ENCODE measurements around the gene THAP11. TPM values are rescaled to one million over a fixed set of nuclear protein-coding genes. Genes with fewer than 3 reads are reported as not detected.
"Not testable (repeated sequence)": the region's sequence is repeated elsewhere in the genome, so short reads cannot be mapped to it uniquely, and the experiment has no call there.

The THAP11 gene
- total RNA-seq, 1 experiment from 2014 or later = 105 TPM

DNA sequence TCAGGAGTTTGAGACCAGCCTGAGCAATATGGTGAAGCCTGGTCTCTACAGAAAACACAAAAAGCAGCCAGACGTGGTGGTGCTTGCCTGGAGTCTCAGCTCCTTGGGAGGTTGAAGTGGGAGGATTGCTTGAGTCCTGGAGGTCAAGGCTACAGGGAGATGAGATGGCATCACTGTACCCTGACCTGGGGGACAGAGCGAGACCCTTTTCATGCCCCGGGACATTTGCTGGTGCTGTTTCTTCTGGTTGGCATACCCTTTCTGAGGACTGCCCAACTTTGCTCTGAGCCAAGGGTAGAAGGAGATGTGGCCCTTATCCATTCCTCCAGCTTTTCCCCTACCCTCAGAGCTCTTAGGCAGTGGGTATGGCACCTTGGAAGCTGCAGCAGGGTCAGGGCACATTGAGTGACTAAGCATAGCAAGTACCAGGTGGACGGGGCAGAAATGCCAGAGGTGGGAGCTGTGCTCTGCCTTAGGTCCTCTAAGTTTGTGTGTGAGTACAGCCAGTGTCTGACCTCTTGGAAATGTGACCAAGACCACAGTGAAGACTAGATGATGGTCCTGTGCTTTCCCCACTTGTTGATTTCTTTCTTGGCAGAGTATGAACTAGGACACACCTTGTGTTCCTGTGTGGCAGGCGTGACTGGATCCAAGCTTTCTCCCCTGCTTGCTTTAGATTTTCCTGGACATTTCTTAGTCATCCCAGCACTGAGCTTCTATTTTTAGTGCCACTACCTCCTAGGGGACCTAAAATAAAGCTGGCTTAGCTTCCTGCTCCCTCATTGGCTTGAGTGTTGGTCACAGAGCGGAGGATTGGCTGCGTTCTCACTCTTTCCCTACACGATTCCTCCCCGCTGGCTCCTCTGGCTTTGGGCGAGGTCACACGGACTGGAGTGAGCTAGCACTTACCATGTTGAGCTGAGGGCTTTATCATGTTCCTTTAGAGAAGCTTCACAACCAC lies 20.8 kb downstream of the THAP11 start:
- DNase-seq (ENCODE audit: low read depth) = no peak

DNA sequence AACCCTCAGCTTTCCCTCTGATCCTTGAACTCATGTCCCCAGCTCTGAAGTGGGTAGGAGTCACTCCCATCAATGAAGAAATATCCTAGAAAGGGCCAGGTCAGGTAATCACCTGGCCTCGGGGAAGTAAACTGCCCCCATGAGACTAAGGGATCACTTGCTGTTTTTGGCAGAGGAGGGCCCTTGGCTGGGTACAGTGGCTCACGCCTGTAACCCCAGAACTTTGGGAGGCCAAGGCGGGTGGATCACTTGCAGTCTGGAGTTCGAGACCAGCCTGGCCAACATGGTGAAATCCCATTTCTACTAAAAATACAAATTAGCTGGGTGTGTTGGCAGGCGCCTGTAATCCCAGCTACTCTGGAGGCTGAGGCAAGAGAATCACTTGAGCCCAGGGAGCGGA lies 21.9 kb downstream of the THAP11 start:
- not testable (repeated sequence) for DNase-seq (ENCODE audit: low read depth)

DNA sequence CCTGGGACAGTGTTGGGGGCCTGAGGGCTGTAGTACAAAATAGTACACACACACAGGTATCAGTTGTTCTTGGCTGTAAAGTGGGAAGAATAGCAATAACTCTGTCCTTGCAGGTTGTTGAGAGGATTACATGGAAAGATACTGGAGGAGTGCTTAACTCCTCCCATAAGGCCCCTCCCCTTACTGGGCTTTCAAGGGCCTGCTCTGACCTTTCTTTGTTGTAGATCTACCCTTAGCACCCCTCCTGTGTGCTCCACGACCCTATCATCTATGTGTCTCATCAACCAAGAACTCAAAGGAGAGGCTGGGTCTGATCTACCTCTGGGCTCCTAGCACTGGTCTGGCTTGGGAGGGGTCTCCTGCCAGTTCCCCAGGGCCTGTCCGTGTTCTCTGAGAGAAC lies 22.5 kb downstream of the THAP11 start:
- DNase-seq (ENCODE audit: low read depth) = no peak

DNA sequence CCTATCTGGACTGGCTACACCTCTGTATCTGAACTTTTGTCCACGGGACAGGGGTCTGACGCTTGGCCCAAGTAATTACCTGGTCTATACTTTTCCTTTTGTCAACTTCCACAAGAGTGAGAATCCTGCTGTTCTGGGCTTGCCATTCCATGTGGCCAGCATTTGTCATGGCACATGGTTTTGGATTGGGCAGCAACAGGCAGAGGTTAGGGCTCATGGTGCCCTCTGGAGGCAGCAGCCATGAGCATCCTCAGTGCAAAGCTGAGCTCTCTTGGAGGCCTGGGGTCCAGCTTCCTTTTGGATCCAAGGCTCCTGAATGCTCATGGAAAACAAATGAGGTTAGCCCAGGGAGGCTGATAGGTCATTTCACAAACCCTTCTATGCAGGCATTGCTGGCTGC lies 23.2 kb downstream of the THAP11 start:
- peak; percentile 61 for DNase-seq (ENCODE audit: low read depth)

DNA sequence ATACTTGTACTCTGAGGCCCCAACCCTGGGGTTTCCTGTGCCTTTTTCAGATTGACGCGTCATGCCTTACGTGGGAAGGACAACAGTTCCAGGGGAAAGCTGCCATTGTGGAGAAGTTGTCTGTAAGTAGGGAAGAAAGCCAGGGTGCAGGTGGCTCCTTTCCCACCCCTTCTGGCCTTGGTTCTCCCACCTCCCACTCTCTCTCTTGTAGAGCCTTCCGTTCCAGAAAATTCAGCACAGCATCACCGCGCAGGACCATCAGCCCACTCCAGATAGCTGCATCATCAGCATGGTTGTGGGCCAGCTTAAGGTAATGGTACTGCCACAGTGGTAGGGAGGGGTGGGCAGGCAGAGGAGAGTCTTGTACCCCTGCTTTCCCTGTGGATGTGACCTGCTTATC lies 26.2 kb downstream of the THAP11 start:
- DNase-seq (ENCODE audit: low read depth) = no peak

DNA sequence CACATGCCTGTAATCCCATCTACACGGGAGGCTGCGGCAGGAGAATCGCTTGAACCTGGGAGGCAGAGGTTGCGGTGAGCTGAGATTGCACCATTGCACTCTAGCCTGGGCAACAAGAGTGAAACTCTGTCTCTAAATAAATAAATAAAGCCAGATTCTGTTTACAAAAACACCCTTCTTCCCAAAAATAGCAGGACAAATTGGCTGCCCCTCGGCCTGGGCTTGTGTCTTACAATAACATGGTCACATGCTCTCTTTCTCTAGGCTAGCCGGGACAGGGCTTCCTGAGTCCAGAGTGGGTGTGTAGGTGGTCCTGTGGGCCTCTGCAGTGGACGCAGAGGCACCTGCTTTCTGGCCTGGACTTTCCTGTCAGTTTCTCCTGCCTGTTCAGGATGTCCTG lies 27.5 kb downstream of the THAP11 start:
- DNase-seq (ENCODE audit: low read depth) = no peak

DNA sequence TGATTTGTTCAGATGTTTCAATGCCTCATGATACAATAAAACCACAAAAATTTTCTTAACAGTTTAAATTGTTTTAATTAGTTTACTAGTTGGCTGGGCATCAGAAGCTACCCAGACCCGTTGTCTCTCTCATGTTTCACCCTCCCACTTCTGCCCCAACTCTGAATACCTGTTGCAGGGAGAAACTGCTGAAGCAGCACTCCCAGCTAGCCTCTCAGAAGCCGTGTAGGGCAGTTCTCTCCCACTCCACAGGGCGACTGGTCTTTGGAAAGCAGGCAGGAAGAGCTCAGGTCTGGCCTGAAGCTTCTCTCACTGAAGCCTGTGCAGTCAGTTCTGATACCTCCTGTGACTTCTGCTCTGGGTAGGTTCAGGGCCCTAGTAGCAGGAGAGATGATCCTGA lies 29.1 kb downstream of the THAP11 start:
- no peak for DNase-seq (ENCODE audit: low read depth)

DNA sequence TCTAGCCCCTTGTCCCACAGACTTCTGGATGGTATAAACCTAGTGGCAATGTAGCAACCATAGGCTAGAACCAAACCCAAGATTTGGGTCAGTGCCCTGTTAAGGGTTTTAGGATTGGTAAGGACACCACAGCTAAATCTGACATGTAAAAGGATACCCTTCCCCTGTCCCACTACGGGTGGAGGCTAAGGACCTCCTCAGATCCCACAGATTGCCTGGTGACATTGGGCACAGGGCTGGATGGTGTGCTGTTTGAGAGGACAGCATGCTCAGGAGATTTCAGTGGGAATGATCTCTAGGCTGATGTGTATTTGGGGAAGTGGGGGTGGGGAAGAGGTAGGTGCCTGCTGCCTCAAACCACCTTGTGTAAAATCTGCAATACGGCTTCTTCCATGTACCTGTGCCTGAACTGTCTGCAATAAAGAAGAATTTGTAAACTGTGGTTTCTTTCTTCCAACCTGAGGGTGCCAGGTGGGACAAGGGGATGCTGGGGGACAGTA lies 30.1 kb downstream of the THAP11 start:
- DNase-seq (ENCODE audit: low read depth) = no peak

DNA sequence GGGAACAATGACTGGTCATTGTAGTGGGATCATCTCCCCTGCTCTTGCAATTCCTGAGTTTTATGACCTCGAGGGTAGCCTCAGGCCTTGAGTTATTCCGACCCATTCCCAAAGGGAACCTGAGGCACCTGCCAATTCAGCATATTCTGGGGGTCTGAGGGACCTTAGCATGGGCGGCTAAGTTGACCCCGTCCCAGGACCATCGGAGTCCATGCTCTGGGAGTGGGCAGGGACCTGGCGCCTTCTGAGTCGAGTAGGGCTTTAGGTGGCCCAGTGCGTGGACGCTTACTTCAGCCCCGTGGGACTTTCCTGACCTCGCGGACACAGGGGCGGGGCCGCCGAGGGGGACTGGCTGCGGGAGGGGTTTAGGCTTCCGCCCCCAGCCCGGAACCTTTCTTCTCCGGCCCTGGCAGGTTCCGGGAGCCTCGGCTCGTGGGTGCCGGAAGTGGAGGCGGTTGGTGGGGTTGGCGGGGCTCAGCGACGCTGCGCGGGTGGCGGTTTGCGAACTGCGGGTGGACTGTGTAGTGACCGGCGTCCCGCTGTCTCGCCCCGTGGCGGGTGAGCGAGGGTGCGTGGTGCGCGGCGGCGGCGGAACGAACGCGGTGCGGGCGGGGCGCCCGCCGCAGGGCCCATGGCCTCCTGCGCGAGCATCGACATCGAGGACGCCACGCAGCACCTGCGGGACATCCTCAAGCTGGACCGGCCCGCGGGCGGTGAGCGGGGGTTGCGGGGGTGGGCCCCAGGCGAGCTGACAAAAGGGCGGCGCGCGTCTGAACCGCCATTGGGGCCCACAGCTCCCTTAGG lies 30.7 kb downstream of the THAP11 start, which contains the start of gene EDC4:
TSS of gene EDC4 (plus strand) at position 422 of the 804 bp plus-strand sequence. CDS start at position 632, 210 bp downstream.
- peak; percentile 67 for DNase-seq (ENCODE audit: low read depth)

DNA sequence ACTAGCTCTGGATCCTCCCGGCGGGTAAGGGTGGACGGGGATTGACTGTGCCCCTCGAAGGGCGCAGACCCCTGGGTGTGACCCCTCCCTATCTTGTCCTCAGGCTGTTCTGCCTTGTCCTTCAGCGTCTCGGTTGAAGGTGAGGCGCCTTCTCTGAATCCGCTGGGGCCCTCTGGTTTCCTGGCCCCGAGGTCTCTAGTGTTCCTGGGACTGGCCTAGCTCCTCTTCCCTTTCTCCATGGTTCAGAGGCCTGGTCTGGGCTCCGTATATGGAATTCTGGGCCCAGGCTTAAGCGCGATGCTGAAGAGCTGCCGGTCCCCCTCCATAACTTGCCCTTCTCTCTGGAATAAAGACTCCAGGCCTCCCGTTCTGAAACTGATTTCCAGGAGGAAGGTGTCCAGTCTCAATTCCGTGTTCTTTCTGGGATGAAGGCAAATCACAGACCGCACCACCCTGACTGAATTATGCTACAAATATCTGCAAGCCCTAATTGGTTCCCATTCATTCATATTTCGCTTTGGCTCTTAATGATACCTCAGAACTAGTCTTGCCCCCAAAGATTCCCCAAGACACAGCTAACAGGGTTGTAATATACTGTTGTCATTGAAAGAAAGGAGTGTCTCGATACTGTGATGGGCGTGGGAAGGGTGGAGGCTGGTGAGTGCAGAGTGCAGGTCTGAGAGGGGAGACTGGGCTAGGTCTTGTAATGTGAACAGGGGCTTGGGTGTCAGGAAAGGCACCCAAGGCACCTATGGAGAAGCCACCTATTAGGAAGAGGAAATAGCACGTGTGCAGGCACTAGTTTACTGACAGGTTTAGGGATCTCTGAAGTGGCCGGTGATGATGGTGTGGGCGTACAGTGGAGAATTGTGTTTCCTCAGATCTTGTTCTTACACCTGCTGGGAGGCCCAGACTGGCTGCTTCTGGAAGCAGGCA lies 31.6 kb downstream of the THAP11 start:
- no peak for DNase-seq (ENCODE audit: low read depth)

DNA sequence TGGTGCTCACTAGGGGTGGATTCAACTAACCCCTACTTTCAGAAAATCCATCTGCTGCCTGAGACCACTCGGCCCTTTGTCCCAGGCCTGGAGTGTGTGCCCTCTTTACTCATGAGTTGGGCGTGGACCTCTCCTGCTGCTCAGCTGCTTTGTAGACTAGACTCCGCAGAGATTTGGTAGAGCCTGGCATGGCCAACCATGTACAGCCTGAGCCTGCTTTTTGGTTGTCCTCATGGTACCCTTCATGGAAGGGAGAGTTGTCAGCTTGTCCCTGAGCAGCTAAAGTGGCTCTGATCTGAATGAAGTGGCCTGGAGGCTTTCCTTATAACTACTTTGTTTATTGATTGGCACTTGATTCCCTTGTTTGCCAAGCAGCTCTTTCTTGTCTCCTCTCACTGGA lies 32.3 kb downstream of the THAP11 start:
- no peak for DNase-seq (ENCODE audit: low read depth)

DNA sequence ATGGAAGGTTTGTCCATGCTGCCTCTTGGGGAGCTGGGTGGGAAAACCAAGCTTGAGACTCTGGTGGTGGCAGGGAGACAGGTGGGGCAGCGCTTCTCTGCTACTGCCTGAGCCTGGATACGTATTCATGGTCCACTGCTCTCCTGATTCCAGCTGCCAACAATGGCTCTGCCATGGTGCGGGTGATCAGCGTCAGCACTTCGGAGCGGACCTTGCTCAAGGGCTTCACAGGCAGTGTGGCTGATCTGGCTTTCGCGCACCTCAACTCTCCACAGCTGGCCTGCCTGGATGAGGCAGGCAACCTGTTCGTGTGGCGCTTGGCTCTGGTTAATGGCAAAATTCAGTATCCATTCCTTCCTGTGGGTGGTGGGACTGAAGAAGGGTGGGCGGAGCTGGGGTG lies 34.9 kb downstream of the THAP11 start:
- DNase-seq (ENCODE audit: low read depth) = no peak

DNA sequence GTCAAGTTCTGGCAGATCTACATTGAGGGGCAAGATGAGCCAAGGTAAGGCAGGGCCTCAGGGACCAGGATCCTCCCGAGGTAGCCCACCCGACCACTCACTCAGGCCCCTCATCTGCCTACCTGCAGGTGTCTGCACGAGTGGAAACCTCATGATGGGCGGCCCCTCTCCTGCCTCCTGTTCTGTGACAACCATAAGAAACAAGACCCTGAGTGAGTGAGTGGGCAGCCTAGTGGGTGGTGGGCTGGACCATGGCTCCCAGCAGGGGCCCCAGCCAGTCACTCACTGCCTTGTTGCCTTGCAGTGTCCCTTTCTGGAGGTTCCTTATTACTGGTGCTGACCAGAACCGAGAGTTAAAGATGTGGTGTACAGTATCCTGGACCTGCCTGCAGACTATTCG lies 36.1 kb downstream of the THAP11 start:
- DNase-seq (ENCODE audit: low read depth) = no peak

DNA sequence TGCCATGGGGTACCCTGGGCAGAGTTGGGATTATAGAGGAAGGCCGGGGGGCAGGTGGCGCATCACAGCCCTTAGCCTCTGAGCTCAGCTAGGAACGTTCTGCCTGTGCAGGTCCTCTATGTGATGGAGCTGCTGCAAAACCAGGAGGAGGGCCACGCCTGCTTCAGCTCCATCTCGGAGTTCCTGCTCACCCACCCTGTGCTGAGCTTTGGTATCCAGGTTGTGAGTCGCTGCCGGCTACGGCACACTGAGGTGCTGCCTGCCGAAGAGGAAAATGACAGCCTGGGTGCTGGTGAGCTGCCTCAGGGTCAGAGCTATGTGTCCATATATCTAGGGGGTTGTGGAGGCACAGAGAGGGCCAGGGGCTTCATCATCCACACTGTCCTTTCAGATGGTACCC lies 36.7 kb downstream of the THAP11 start:
- no peak for DNase-seq (ENCODE audit: low read depth)

DNA sequence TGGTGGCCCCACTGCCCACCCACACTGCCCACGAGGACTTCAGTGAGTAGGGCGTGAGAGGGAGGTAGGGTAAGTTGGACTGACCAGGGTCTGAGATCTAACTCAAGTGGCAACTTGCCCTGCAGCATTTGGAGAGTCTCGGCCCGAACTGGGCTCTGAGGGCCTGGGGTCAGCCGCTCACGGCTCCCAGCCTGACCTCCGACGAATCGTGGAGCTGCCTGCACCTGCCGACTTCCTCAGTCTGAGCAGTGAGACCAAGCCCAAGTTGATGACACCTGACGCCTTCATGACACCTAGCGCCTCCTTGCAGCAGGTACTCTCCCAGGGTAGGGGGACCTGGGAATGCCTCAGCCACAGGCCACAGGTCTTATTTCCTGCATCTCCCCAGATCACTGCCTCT lies 37.3 kb downstream of the THAP11 start:
- no peak for DNase-seq (ENCODE audit: low read depth)

DNA sequence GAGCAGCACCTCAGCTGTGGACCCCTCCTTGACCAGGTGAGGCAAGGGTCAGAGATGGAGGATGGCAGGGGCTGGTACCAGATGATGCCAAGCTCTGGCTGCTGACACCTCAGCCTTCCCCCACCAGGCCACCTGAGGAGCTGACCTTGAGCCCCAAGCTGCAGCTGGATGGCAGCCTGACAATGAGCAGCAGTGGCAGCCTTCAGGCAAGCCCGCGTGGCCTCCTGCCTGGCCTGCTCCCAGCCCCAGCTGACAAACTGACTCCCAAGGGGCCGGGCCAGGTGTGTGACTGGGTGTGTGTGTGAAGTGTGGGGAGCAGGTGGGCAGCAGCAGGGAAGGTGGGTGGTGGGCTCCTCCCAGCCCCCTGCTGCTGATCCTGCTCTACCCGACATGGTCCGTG lies 37.8 kb downstream of the THAP11 start:
- DNase-seq (ENCODE audit: low read depth) = no peak

DNA sequence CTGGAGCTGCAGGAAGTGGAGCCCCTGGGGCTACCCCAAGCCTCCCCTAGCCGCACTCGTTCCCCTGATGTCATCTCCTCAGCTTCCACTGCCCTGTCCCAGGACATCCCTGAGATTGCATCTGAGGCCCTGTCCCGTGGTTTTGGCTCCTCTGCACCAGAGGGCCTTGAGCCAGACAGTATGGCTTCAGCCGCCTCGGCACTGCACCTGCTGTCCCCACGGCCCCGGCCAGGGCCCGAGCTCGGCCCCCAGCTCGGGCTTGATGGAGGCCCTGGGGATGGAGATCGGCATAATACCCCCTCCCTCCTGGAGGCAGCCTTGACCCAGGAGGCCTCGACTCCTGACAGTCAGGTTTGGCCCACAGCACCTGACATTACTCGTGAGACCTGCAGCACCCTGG lies 38.5 kb downstream of the THAP11 start:
- no peak for DNase-seq (ENCODE audit: low read depth)

DNA sequence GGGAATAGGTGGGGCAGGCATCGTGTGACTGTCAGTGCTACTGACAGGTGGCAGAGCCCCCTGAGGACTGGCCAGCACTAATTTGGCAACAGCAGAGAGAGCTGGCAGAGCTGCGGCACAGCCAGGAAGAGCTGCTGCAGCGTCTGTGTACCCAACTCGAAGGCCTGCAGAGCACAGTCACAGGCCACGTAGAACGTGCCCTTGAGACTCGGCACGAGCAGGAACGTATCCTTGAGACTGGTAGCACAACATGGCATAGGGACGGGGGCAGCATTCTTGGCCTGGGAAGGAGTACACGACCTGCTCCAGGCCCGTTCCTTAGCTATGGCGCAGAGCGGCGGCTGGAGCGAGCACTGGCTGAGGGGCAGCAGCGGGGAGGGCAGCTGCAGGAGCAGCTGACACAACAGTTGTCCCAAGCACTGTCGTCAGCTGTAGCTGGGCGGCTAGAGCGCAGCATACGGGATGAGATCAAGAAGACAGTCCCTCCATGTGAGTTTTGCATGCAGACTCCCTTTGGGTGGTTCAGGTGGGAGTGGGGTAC lies 39.6 kb downstream of the THAP11 start:
- no peak for DNase-seq (ENCODE audit: low read depth)

DNA sequence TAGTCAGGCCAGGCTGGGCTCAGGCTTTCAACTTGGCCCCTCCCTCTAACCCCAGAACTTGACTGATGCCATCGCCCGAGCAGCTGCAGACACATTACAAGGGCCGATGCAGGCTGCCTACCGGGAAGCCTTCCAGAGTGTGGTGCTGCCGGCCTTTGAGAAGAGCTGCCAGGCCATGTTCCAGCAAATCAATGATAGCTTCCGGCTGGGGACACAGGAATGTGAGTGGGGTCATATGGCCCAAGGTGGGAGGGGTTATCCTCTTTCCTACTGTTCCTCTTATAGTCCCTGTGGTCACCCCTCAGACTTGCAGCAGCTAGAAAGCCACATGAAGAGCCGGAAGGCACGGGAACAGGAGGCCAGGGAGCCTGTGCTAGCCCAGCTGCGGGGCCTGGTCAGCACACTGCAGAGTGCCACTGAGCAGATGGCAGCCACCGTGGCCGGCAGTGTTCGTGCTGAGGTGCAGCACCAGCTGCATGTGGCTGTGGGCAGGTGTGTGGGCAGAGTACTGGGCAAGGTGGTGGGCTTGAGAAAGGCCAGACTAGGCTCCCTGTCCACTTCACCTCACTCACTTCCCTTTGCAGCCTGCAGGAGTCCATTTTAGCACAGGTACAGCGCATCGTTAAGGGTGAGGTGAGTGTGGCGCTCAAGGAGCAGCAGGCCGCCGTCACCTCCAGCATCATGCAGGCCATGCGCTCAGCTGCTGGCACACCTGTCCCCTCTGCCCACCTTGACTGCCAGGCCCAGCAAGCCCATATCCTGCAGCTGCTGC lies 40.4 kb downstream of the THAP11 start:
- no peak for DNase-seq (ENCODE audit: low read depth)

Data from HT1080 (cell line).